Endodermal cell (in vitro differentiated cells): ENCODE data around the gene TTC8. TPM values are rescaled to one million over a fixed set of nuclear protein-coding genes. Genes with fewer than 3 reads are reported as not detected.

Experiments used
- DNase-seq: peaks from one replicate; pipeline ENCODE4 v3.0.0-alpha.2; 2017
- H3K27ac ChIP-seq: 2 replicates; pipeline ENCODE4 v1.5.1; 2013; ENCODE audit warnings: mild to moderate bottlenecking, low read depth, low read length, moderate library complexity
- H3K27me3 ChIP-seq: 2 replicates; pipeline ENCODE4 v1.6.1; 2013; ENCODE audit warnings: mild to moderate bottlenecking, low read length, moderate library complexity; ENCODE audit not compliant: insufficient read depth, control insufficient read depth, poor library complexity, severe bottlenecking
- H3K36me3 ChIP-seq: 2 replicates; pipeline ENCODE4 v1.7.0; 2013; ENCODE audit warnings: mild to moderate bottlenecking, low read length, moderate library complexity; ENCODE audit not compliant: control insufficient read depth, insufficient read depth
- H3K4me1 ChIP-seq: one replicate; pipeline ENCODE4 v1.7.0; 2013; ENCODE audit warnings: low read length; ENCODE audit not compliant: control insufficient read depth, insufficient read depth
- H3K4me3 ChIP-seq: 2 replicates; pipeline ENCODE4 v1.5.1; 2013; ENCODE audit warnings: mild to moderate bottlenecking, low read length, moderate library complexity
- H3K9ac ChIP-seq: 2 replicates; pipeline ENCODE4 v1.6.1; 2013; ENCODE audit warnings: mild to moderate bottlenecking, low read length, moderate library complexity; ENCODE audit not compliant: poor library complexity, severe bottlenecking; ENCODE audit errors: extremely low read depth
- H3K9me3 ChIP-seq: 2 replicates; pipeline ENCODE4 v1.6.1; 2013; ENCODE audit warnings: mild to moderate bottlenecking, low read length, moderate library complexity; ENCODE audit not compliant: control insufficient read depth
- H3K27ac Mint-ChIP-seq: 2 replicates; pipeline ENCODE4 v1.8.0; 2020; ENCODE audit warnings: mixed read lengths
- H3K27me3 Mint-ChIP-seq: 2 replicates; pipeline ENCODE4 v1.8.0; 2021; ENCODE audit warnings: mild to moderate bottlenecking, mixed read lengths; ENCODE audit not compliant: insufficient read depth
- H3K36me3 Mint-ChIP-seq: 2 replicates; pipeline ENCODE4 v1.8.0; 2020; ENCODE audit warnings: low read depth, mixed read lengths
- H3K4me1 Mint-ChIP-seq: 2 replicates; pipeline ENCODE4 v1.8.0; 2020; ENCODE audit warnings: mixed read lengths
- H3K4me3 Mint-ChIP-seq: 2 replicates; pipeline ENCODE4 v1.8.0; 2020; ENCODE audit warnings: mild to moderate bottlenecking, moderate library complexity, mixed read lengths
- H3K9me3 Mint-ChIP-seq: 2 replicates; pipeline ENCODE4 v1.8.0; 2020; ENCODE audit warnings: mild to moderate bottlenecking, mixed read lengths
- CTCF ChIP-seq: fragments of 200-600 bp; sonication (generic); conservative IDR thresholded peaks from 2 replicates; pipeline ENCODE4 v1.5.0; 2021; ENCODE audit warnings: antibody characterized with exemption, mild to moderate bottlenecking
- WGBS, 2 experiments: methylation state at CpG; one replicate each; pipeline versions ENCODE4 v1.1.5 to v1.1.7; 2013; ENCODE audit warnings: missing lambda C conversion rate in 2 of 2, mixed read lengths in 1 of 2; ENCODE audit not compliant: insufficient coverage in 1 of 2, insufficient read length in 1 of 2; 5-methylcytosine and 5-hydroxymethylcytosine counted together
- total RNA-seq, 2 donors: library from RNA; stranded (reverse); fragmentation: NEBNext Ultra II Directional in 1 of 2; extraction: Animal tissue kit (Norgen Biotek cat#: 25700) in 1 of 2; gene quantifications; 2 replicates in 1 of 2; 3 replicates in 1 of 2; pipeline ENCODE4 v1.2.1, GENCODE V29; 2021

The TTC8 gene
- total RNA-seq, 2 donors from 2014 or later = 25.6 to 33.4 TPM

DNA sequence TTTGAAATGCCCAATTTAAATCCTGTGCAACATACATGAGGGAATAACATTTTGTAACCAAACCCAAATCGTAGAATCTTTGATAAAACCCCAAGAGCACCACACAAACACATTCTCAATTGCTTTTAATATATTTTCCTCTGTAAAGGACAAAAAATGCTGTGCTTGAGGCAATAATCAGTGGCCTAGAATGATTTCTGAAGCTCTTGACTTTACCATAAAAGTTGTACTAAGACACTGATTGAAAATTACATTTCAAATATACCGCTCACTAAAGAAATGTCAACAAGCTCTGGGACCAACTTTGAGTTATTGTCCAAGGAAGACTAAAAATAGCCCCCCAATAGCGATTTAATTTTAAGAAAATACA lies 33.2 kb upstream of the TTC8 start:
- Histone ChIP-seq H3K9me3 (peaks cover 15% of the 10 kb centered on the region), H3K27ac (no peak overlapping the region), H3K9ac (no peak overlapping the region), H3K4me3 (peak overlapping the region; percentile 87), H3K4me1 (no peaks in the 10 kb centered on the region), H3K36me3 (no peaks in the 10 kb centered on the region), H3K27me3 (peaks cover 53% of the 10 kb centered on the region)
- no peak overlapping the region for H3K27ac Mint-ChIP-seq
- peak overlapping the region; percentile 69 for H3K4me3 Mint-ChIP-seq
- peaks cover 3% of the 10 kb centered on the region for H3K4me1 Mint-ChIP-seq
- no peaks in the 10 kb centered on the region for H3K36me3 Mint-ChIP-seq
- peaks cover 7% of the 10 kb centered on the region for H3K9me3 Mint-ChIP-seq
- 72 to 100% methylated on average over 1 to 3 of the region's 3 CpGs for WGBS, 2 experiments
- H3K27me3 Mint-ChIP-seq = peaks cover 64% of the 10 kb centered on the region
- no peak for TF ChIP-seq CTCF
- DNase-seq = no peak

- Histone ChIP-seq H3K9ac (no peak overlapping the region), H3K9me3 (peaks cover 9% of the 10 kb centered on the region), H3K4me3 (peak overlapping the region; percentile 87), H3K4me1 (no peaks in the 10 kb centered on the region), H3K36me3 (no peaks in the 10 kb centered on the region), H3K27me3 (peaks cover 53% of the 10 kb centered on the region), H3K27ac (no peak overlapping the region)
- H3K36me3 Mint-ChIP-seq = no peaks in the 10 kb centered on the region
- 2 to 5% methylated on average over 16 to 52 of the region's 52 CpGs for WGBS, 2 experiments
- peaks cover 64% of the 10 kb centered on the region for H3K27me3 Mint-ChIP-seq
- peaks cover 3% of the 10 kb centered on the region for H3K9me3 Mint-ChIP-seq
- peak; percentile 60 for DNase-seq
- peaks cover 3% of the 10 kb centered on the region for H3K4me1 Mint-ChIP-seq
- peak overlapping the region; percentile 69 for H3K4me3 Mint-ChIP-seq
- peak overlapping the region; percentile 30 for H3K27ac Mint-ChIP-seq
- TF ChIP-seq CTCF = no peak
Measured at GRCh38 chr14:88791629-88792472, 32.6 kb upstream of the TTC8 start.

GRCh38 chr14:88792473-88793258 lies 31.8 kb upstream of the TTC8 start, which contains the start of gene EML5:
EML5 (minus strand) TSS chr14:88792953; CDS start chr14:88792503, 450 bp downstream.
- Mint-ChIP-seq H3K36me3 (no peaks in the 10 kb centered on the region), H3K27me3 (peaks cover 64% of the 10 kb centered on the region), H3K9me3 (no peaks in the 10 kb centered on the region), H3K27ac (peak within 1 kb of the TSS; percentile 52), H3K4me1 (peaks cover 3% of the 10 kb centered on the region), H3K4me3 (peak within 1 kb of the TSS; percentile 69)
- no peaks in the 10 kb centered on the region for H3K36me3 ChIP-seq
- peak; percentile 64 for TF ChIP-seq CTCF
- H3K4me1 ChIP-seq = no peaks in the 10 kb centered on the region
- H3K9ac ChIP-seq = peak within 1 kb of the TSS; percentile 23
- peaks cover 3% of the 10 kb centered on the region for H3K9me3 ChIP-seq
- H3K27me3 ChIP-seq = peaks cover 53% of the 10 kb centered on the region
- H3K27ac ChIP-seq = no peak within 1 kb of the TSS
- peak; percentile 92 for DNase-seq
- H3K4me3 ChIP-seq = peak within 1 kb of the TSS; percentile 87
- 1 to 3% methylated on average over 24 to 111 of the region's 111 CpGs for WGBS, 2 experiments
